GM23248 (cell line): ENCODE results near the gene METTL15.

Experiments used
- EZH2 ChIP-seq: fragments of 200-600 bp; sonication (generic); IDR thresholded peaks from 2 replicates; pipeline ENCODE4 v1.6.1; 2018; ENCODE audit warnings: antibody characterized with exemption, mild to moderate bottlenecking; ENCODE audit not compliant: insufficient read depth, poor library complexity, severe bottlenecking
- EZH2phosphoT487 ChIP-seq: fragments of 200-600 bp; sonication (generic); IDR thresholded peaks from 2 replicates; pipeline ENCODE4 v1.6.1; 2018; ENCODE audit warnings: antibody characterized with exemption, moderate library complexity, mild to moderate bottlenecking, low read depth; ENCODE audit not compliant: insufficient read depth

DNA sequence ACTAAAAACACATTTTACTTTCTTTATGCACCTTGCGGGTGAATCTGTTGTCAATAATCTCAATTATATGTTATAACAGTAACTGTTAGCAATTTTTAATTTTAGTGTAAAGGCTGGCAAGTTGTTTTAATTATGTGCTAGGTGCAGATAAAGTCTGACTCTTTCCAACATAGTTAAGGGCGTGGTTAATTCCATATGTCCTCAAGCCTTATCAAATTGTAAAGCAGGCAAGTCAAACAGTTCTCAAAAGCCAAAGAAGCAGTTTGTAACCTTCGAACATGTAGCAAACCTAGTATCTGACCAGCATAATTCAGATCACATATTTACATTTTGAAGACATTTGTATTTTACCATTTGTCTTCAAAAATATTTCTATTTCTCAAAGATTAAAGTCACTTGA, 29.2 kb downstream of the METTL15 start:
- TF ChIP-seq EZH2 (no peak), EZH2phosphoT487 (no peak)
